Caco-2 (cell line): ENCODE measurements around the gene METTL15. TPM values are rescaled to one million over a fixed set of nuclear protein-coding genes. Genes with fewer than 3 reads are reported as not detected.

Source experiments
- BruUV-seq: library from RNA; stranded (reverse); fragments of 400-500 nt; replicated peaks from 2 replicates; lab custom pipeline; 2021; lab: Mats Ljungman, UMichigan
- CTCF ChIA-PET: fragments of 300-600 bp; sonication (Branson Sonifier 250); formaldehyde crosslinking; loops from one replicate; lab custom pipeline; 2022; ENCODE audit warnings: antibody characterized with exemption; lab: Charles Lee
- POLR2A ChIA-PET: fragments of 300-600 bp; sonication (Branson Sonifier 250); formaldehyde crosslinking; loops from one replicate; lab custom pipeline; 2022; ENCODE audit warnings: antibody characterized with exemption; lab: Charles Lee
- DNase-seq, 2 experiments: peaks; one replicate each; pipeline versions ENCODE4 v3.0.0 to v3.0.0-alpha.2; 2020 to 2022
- H3K27me3 ChIP-seq: replicated peaks from 2 replicates; pipeline ENCODE4 v1.6.0; 2011; ENCODE audit warnings: low read length; ENCODE audit not compliant: control insufficient read depth, insufficient read depth
- H3K36me3 ChIP-seq: 2 replicates; pipeline ENCODE4 v1.5.1; 2011; ENCODE audit warnings: low read length; ENCODE audit not compliant: control insufficient read depth, insufficient read depth
- H3K4me1 ChIP-seq: fragments of 250-450 bp; sonication (Bioruptor Pico); 2 replicates; pipeline ENCODE4 v1.5.1; 2020; ENCODE audit warnings: mild to moderate bottlenecking
- H3K4me3 ChIP-seq: 2 replicates; pipeline ENCODE4 v1.5.1; 2011; ENCODE audit warnings: low read depth, mild to moderate bottlenecking, control low read depth, low read length
- H3K9me3 ChIP-seq: fragments of 250-450 bp; sonication (Bioruptor Pico); 2 replicates; pipeline ENCODE4 v1.5.1; 2020; ENCODE audit warnings: mild to moderate bottlenecking, moderate library complexity
- H3K27ac Mint-ChIP-seq: one replicate; pipeline ENCODE4 v1.8.0; 2022; ENCODE audit warnings: mixed read lengths; ENCODE audit not compliant: unreplicated experiment
- H3K27me3 Mint-ChIP-seq: one replicate; pipeline ENCODE4 v1.8.0; 2022; ENCODE audit warnings: mixed read lengths; ENCODE audit not compliant: insufficient read depth, unreplicated experiment
- H3K36me3 Mint-ChIP-seq: one replicate; pipeline ENCODE4 v1.8.0; 2022; ENCODE audit warnings: mild to moderate bottlenecking, mixed read lengths; ENCODE audit not compliant: insufficient read depth, unreplicated experiment
- H3K4me1 Mint-ChIP-seq: one replicate; pipeline ENCODE4 v1.8.0; 2022; ENCODE audit warnings: low read depth, mixed read lengths; ENCODE audit not compliant: unreplicated experiment
- H3K4me3 Mint-ChIP-seq: one replicate; pipeline ENCODE4 v1.8.0; 2022; ENCODE audit warnings: mild to moderate bottlenecking, moderate library complexity, mixed read lengths; ENCODE audit not compliant: unreplicated experiment
- H3K9me3 Mint-ChIP-seq: one replicate; pipeline ENCODE4 v1.8.0; 2022; ENCODE audit warnings: mixed read lengths; ENCODE audit not compliant: unreplicated experiment
- intact Hi-C: fragments of 100-400 bp; cut with micrococcal nuclease; formaldehyde crosslinking; loops from one replicate; pipeline ENCODE4 v1.10.0; 2022; ENCODE audit not compliant: unreplicated experiment
- total RNA-seq: library from RNA; stranded (reverse); gene quantifications from 2 replicates; pipeline ENCODE4 v1.2.3, GENCODE V29; 2022
- TF ChIP-seq, protein P1 (sequence below), 2 experiments: fragments of 200-600 bp in 1 of 2; IDR thresholded peaks; 1 replicate in 1 of 2; 2 replicates in 1 of 2; pipeline versions ENCODE4 v1.5.1 to v1.8.0; 2011 to 2022; ENCODE audit warnings: antibody characterized with exemption in 1 of 2, control low read depth in 1 of 2, inconsistent platforms in 1 of 2, low read depth in 1 of 2, low read length in 1 of 2, mild to moderate bottlenecking in 1 of 2, moderate library complexity in 1 of 2; ENCODE audit not compliant: insufficient read depth in 1 of 2, severe bottlenecking in 1 of 2, unreplicated experiment in 1 of 2

Gene METTL15
- total RNA-seq, 1 experiment from 2014 or later: 14.4 TPM

DNA sequence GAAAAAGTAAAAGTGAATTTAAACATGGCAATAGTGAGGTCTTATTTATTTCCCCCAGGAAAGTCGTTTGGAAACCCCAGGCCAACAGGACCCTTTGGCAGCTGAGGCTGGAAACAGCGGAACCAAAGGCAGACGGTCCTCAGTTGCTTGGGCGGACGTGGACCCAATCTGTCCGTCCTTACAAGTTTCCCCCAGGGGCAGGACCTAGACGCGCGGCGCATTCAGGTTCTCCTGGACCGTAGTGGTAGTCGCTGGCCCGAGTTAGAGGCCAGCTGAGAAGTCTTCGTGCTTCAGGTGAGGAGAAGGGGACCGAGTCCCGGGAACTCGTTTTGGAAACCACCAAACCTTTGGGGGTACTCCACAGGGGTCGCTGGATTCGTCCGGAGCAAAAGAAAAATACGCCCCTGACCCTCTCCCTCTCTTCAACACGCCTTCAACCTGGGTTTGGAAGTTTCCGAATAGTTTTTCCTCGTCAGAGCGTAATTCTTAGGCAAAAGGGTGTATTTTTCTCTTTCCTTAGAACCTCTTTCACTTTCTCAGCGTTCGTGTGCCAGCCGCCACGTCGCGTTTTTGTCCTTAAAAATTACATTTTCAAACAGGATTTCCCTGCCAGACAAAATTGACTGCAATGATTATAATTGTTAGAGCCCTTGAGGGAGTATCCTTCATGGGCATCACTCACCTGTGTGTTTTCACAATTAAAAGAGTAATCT is 2.1 kb downstream of the METTL15 start:
- POLR2A ChIA-PET: no interaction called here
- intact Hi-C loops: no loop called here
- no peaks in the 10 kb centered on the region for H3K9me3 ChIP-seq

DNA sequence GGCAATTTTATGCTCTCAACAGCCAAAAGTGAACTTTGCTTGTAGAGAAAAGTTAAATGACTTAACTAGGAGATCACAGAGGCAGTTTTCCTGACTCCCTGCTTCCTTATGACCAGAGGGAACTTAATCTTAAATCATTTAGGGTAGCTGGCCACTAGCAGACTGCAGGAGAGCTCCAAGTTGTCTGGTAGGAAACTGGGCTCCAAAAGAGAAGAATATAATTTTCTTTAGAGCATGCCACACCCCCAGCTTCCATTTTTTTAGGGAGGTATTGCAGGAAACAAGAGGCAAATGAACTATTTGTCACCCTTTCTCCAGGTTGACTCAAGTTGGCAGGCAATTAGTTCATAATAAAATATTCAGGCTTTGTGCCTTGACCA is 2.6 kb downstream of the METTL15 start:
- peak overlapping the region; percentile 99 for H3K27ac Mint-ChIP-seq
- H3K4me3 Mint-ChIP-seq: peak overlapping the region; percentile 94
- Histone ChIP-seq H3K4me3 (peak overlapping the region; percentile 58), H3K36me3 (0 out of 2 replicates have a peak, but pooled peaks cover 1% of the 10 kb centered on the region), H3K4me1 (peaks cover 14% of the 10 kb centered on the region; the same call in 1 of the 2 replicates), H3K27me3 (no peaks in the 10 kb centered on the region), H3K9me3 (no peaks in the 10 kb centered on the region)
- no peaks in the 10 kb centered on the region for H3K4me1 Mint-ChIP-seq
- POLR2A ChIA-PET: no interaction called here
- H3K9me3 Mint-ChIP-seq: no peaks in the 10 kb centered on the region
- DNase-seq: no peak
- CTCF ChIA-PET: no interaction called here
- no TSS peak for BruUV-seq
- peaks cover 21% of the 10 kb centered on the region for H3K36me3 Mint-ChIP-seq
- no peaks in the 10 kb centered on the region for H3K27me3 Mint-ChIP-seq
- intact Hi-C loops: no loop called here
- TF ChIP-seq, protein P1, sequence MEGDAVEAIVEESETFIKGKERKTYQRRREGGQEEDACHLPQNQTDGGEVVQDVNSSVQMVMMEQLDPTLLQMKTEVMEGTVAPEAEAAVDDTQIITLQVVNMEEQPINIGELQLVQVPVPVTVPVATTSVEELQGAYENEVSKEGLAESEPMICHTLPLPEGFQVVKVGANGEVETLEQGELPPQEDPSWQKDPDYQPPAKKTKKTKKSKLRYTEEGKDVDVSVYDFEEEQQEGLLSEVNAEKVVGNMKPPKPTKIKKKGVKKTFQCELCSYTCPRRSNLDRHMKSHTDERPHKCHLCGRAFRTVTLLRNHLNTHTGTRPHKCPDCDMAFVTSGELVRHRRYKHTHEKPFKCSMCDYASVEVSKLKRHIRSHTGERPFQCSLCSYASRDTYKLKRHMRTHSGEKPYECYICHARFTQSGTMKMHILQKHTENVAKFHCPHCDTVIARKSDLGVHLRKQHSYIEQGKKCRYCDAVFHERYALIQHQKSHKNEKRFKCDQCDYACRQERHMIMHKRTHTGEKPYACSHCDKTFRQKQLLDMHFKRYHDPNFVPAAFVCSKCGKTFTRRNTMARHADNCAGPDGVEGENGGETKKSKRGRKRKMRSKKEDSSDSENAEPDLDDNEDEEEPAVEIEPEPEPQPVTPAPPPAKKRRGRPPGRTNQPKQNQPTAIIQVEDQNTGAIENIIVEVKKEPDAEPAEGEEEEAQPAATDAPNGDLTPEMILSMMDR (IDR thresholded peaks at IDR 0.05; ENCODE audit: insufficient read depth in 1 of 2, low read depth in 1 of 2, low read length in 1 of 2, severe bottlenecking in 1 of 2, unreplicated experiment in 1 of 2): no peak

More for the DNA sequence above, 2.1 kb downstream of the METTL15 start:
- H3K4me3 Mint-ChIP-seq: peak overlapping the region; percentile 94
- no peaks in the 10 kb centered on the region for H3K27me3 Mint-ChIP-seq
- H3K36me3 Mint-ChIP-seq: peaks cover 20% of the 10 kb centered on the region
- Histone ChIP-seq H3K4me3 (peak overlapping the region; percentile 58), H3K4me1 (peaks cover 14% of the 10 kb centered on the region; the same call in 1 of the 2 replicates), H3K27me3 (no peaks in the 10 kb centered on the region), H3K36me3 (0 out of 2 replicates have a peak, but pooled peaks cover 1% of the 10 kb centered on the region)
- CTCF ChIA-PET: no interaction called here
- peak; percentile 78 to 82 for DNase-seq
- TF ChIP-seq, protein P1 (IDR thresholded peaks at IDR 0.05; ENCODE audit: insufficient read depth in 1 of 2, low read depth in 1 of 2, low read length in 1 of 2, severe bottlenecking in 1 of 2, unreplicated experiment in 1 of 2): no peak
- BruUV-seq: TSS peak; percentile 26
- no peaks in the 10 kb centered on the region for H3K9me3 Mint-ChIP-seq
- H3K4me1 Mint-ChIP-seq: no peaks in the 10 kb centered on the region
- peak overlapping the region; percentile 99 for H3K27ac Mint-ChIP-seq

DNA sequence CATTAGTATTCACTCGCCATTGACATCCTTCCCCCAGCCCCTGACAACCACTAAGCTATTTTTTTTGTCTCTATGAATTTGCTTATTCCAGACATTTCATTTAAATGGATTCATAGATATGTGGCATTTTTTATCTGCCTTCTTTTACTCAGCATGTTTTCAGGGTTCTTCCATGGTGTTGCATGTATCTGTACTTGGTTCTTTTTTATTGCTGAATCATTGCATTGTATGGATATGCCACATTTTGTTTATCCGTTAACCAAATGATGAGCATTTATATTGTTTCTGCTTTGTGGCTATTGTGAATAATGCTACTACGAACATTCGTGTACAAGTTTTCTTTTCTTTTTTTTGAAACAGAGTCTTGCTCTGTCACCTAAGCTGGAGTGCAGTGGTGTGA is 5.9 kb downstream of the METTL15 start:
- H3K27me3 ChIP-seq: no peaks in the 10 kb centered on the region
- Mint-ChIP-seq H3K27ac (no peak overlapping the region), H3K4me1 (no peaks in the 10 kb centered on the region), H3K4me3 (no peak overlapping the region), H3K36me3 (peaks cover 14% of the 10 kb centered on the region), H3K9me3 (no peaks in the 10 kb centered on the region), H3K27me3 (no peaks in the 10 kb centered on the region)
- no peaks in the 10 kb centered on the region for H3K9me3 ChIP-seq
- ChIA-PET CTCF (no interaction called here), POLR2A (no interaction called here)
- TF ChIP-seq, protein P1 (IDR thresholded peaks at IDR 0.05; ENCODE audit: insufficient read depth in 1 of 2, low read depth in 1 of 2, low read length in 1 of 2, severe bottlenecking in 1 of 2, unreplicated experiment in 1 of 2): no peak
- no peak overlapping the region for H3K4me3 ChIP-seq
- DNase-seq: no peak
- no TSS peak for BruUV-seq
- peaks cover 10% of the 10 kb centered on the region; the same call in 1 of the 2 replicates for H3K4me1 ChIP-seq
- 0 out of 2 replicates have a peak, but pooled peaks cover 1% of the 10 kb centered on the region for H3K36me3 ChIP-seq
- intact Hi-C loops: no loop called here
